B cell (primary cell): ENCODE results near the gene FHIT. TPM values are rescaled to one million over a fixed set of nuclear protein-coding genes. Genes with fewer than 3 reads are reported as not detected.

ENCODE experiments used
- ATAC-seq: fragments of 200-7000 bp; cut with Tn5 transposase; one replicate; pipeline ENCODE4 v1.10.0; 2021; ENCODE audit warnings: low read depth, mild to moderate bottlenecking, moderate number of reproducible peaks, moderate library complexity
- CTCF ChIA-PET: fragments of 350-600 bp; sonication (Branson Sonifier 250); formaldehyde crosslinking; loops from one replicate; lab custom pipeline; 2021; ENCODE audit warnings: antibody characterized with exemption, inconsistent platforms; lab: Charles Lee
- POLR2A ChIA-PET: fragments of 350-600 bp; sonication (Branson Sonifier 250); formaldehyde crosslinking; loops from one replicate; lab custom pipeline; 2021; ENCODE audit warnings: antibody characterized with exemption; lab: Charles Lee
- DNase-seq: peaks from one replicate; pipeline ENCODE4 v3.0.0; 2013
- H2AFZ ChIP-seq: 2 replicates; pipeline ENCODE4 v1.6.1; 2012; ENCODE audit warnings: mild to moderate bottlenecking, low read depth, low read length; ENCODE audit not compliant: insufficient read depth, poor library complexity, severe bottlenecking
- H3K27ac ChIP-seq, 2 donors: 1 replicate in 1 of 2; 2 replicates in 1 of 2; pipeline ENCODE4 v1.5.1; 2012 to 2013; ENCODE audit warnings: low read length in 2 of 2, mild to moderate bottlenecking in 2 of 2, moderate library complexity in 1 of 2
- H3K27me3 ChIP-seq, 4 experiments: fragments of 200-600 bp in 1 of 4; sonication (generic) in 1 of 4; replicated peaks in 1 of 4; 1 replicate in 2 of 4; 2 replicates in 2 of 4; pipeline versions ENCODE4 v1.6.1 to v1.7.0; 2013 to 2016; ENCODE audit warnings: low read length in 3 of 4, mild to moderate bottlenecking in 2 of 4, mixed read lengths in 1 of 4, moderate library complexity in 1 of 4; ENCODE audit not compliant: insufficient read depth in 4 of 4, control insufficient read depth in 3 of 4; ENCODE audit errors: control extremely low read depth in 1 of 4
- H3K36me3 ChIP-seq, 2 experiments: replicated peaks in 1 of 2; 1 replicate in 1 of 2; 2 replicates in 1 of 2; pipeline versions ENCODE4 v1.6.1 to v1.7.1; 2013; ENCODE audit warnings: low read length in 1 of 2; ENCODE audit not compliant: insufficient read depth in 2 of 2, control insufficient read depth in 1 of 2; ENCODE audit errors: control extremely low read depth in 1 of 2, extremely low read depth in 1 of 2
- H3K4me1 ChIP-seq, 2 donors: fragments of 200-600 bp in 1 of 2; sonication (generic) in 1 of 2; 1 replicate in 1 of 2; 2 replicates in 1 of 2; pipeline versions ENCODE4 v1.5.1 to v1.6.1; 2013 to 2017; ENCODE audit warnings: low read length in 2 of 2; ENCODE audit not compliant: control insufficient read depth in 2 of 2, insufficient read depth in 2 of 2
- H3K4me2 ChIP-seq: replicated peaks from 2 replicates; pipeline ENCODE3; 2012; ENCODE audit warnings: mild to moderate bottlenecking, low read depth, low read length; ENCODE audit not compliant: poor library complexity, severe bottlenecking
- H3K4me3 ChIP-seq, 5 experiments: fragments of 200-600 bp in 1 of 5; sonication (generic) in 1 of 5; 1 replicate in 3 of 5; 2 replicates in 2 of 5; pipeline versions ENCODE4 v1.5.1 to v1.7.0; 2011 to 2016; ENCODE audit warnings: low read length in 4 of 5, mild to moderate bottlenecking in 4 of 5, low read depth in 2 of 5, control low read depth in 1 of 5, moderate library complexity in 1 of 5; ENCODE audit not compliant: insufficient read depth in 1 of 5; ENCODE audit errors: control extremely low read depth in 1 of 5, extremely low read depth in 1 of 5
- H3K79me2 ChIP-seq: fragments of 200-600 bp; sonication (generic); one replicate; pipeline ENCODE4 v1.6.0; 2016; ENCODE audit warnings: low read length; ENCODE audit not compliant: control insufficient read depth, insufficient read depth
- H3K9ac ChIP-seq: fragments of 200-600 bp; sonication (generic); 2 replicates; pipeline ENCODE4 v1.6.1; 2017; ENCODE audit warnings: mild to moderate bottlenecking, low read length, moderate library complexity
- H3K9me3 ChIP-seq, 3 donors: one replicate each; pipeline versions ENCODE4 v1.6.1 to v1.7.1; 2013; ENCODE audit warnings: low read length in 2 of 3; ENCODE audit not compliant: control insufficient read depth in 2 of 3, insufficient read depth in 1 of 3; ENCODE audit errors: control extremely low read depth in 1 of 3
- H4K20me1 ChIP-seq: 2 replicates; pipeline ENCODE4 v1.6.0; 2012; ENCODE audit warnings: mild to moderate bottlenecking, low read length; ENCODE audit not compliant: insufficient read depth, control insufficient read depth, poor library complexity, severe bottlenecking
- H3K27ac Mint-ChIP-seq: one replicate; pipeline ENCODE4 v1.8.0; 2021; ENCODE audit warnings: mixed read lengths
- H3K27me3 Mint-ChIP-seq: one replicate; pipeline ENCODE4 v1.8.0; 2021; ENCODE audit warnings: mixed read lengths
- H3K4me1 Mint-ChIP-seq: one replicate; pipeline ENCODE4 v1.8.0; 2021; ENCODE audit warnings: mixed read lengths
- H3K4me3 Mint-ChIP-seq: one replicate; pipeline ENCODE4 v1.8.0; 2021; ENCODE audit warnings: mixed read lengths
- H3K9me3 Mint-ChIP-seq: one replicate; pipeline ENCODE4 v1.8.0; 2022; ENCODE audit warnings: mixed read lengths; ENCODE audit not compliant: insufficient read depth
- EZH2 ChIP-seq: IDR thresholded peaks from 2 replicates; pipeline ENCODE4 v1.6.1; 2012; ENCODE audit warnings: borderline replicate concordance, low read depth, mild to moderate bottlenecking, moderate library complexity, low read length; ENCODE audit not compliant: insufficient read depth, poor library complexity, severe bottlenecking
- WGBS: methylation state at CpG from one replicate; pipeline ENCODE4 v1.1.5; 2013; ENCODE audit warnings: missing lambda C conversion rate; ENCODE audit not compliant: insufficient coverage; 5-methylcytosine and 5-hydroxymethylcytosine counted together
- intact Hi-C: fragments of 100-400 bp; cut with micrococcal nuclease; formaldehyde crosslinking; loops from one replicate; pipeline ENCODE4 v1.10.0; 2022
- polyA minus RNA-seq: library from RNA; depleted of rRNA, polyadenylated mRNA; stranded (reverse); fragments of >200 nt; gene quantifications from 2 replicates; pipeline ENCODE4 v1.2.3, GENCODE V29; 2012
- polyA plus RNA-seq: library from polyadenylated mRNA; depleted of rRNA; stranded (reverse); fragments of >200 nt; gene quantifications from 2 replicates; pipeline ENCODE4 v1.2.3, GENCODE V29; 2012
- total RNA-seq, 2 donors: library from RNA; stranded (reverse); fragments of 120-200 nt in 1 of 2; gene quantifications; 1 replicate in 1 of 2; 2 replicates in 1 of 2; pipeline versions ENCODE4 v1.2.3 to v1.2.4, GENCODE V29; 2013 to 2022
- TF ChIP-seq, protein P1 (sequence below): fragments of 200-600 bp; IDR thresholded peaks from one replicate; pipeline ENCODE4 v1.8.0; 2022; ENCODE audit warnings: antibody characterized with exemption, mild to moderate bottlenecking

The FHIT gene
- total RNA-seq (7.0 and 7.8 TPM in 2 replicates), polyA plus RNA-seq (1.7 and 2.9 TPM in 2 replicates), polyA minus RNA-seq (3.2 and 3.3 TPM in 2 replicates)
- 2.0 TPM for total RNA-seq (2013)

- Histone ChIP-seq H3K4me2 (peak within 1 kb of the TSS; percentile 96), H3K36me3 (no peaks in the 10 kb centered on the region), H3K27ac (peak within 1 kb of the TSS; percentile 63 to 82), H3K4me1 (peaks cover 15 to 17% of the 10 kb centered on the region in 2 donors), H4K20me1 (no peaks in the 10 kb centered on the region), H3K79me2 (no peaks in the 10 kb centered on the region), H3K27me3 (no peaks in the 10 kb centered on the region), H3K9me3 (no peaks in the 10 kb centered on the region), H3K4me3 (peak within 1 kb of the TSS; percentile 63 to 89 (median 66)), H3K9ac (peak within 1 kb of the TSS; percentile 84), H2AFZ (peak within 1 kb of the TSS; percentile 100)
- peaks cover 22% of the 10 kb centered on the region for H3K4me1 Mint-ChIP-seq
- DNase-seq (peak; percentile 92), ATAC-seq (peak; percentile 90)
- no peaks in the 10 kb centered on the region for H3K9me3 Mint-ChIP-seq
- CTCF ChIA-PET, result no interaction called here
- peak within 1 kb of the TSS; percentile 96 for H3K27ac Mint-ChIP-seq
- POLR2A ChIA-PET, result no interaction called here
- TF ChIP-seq, protein P1, sequence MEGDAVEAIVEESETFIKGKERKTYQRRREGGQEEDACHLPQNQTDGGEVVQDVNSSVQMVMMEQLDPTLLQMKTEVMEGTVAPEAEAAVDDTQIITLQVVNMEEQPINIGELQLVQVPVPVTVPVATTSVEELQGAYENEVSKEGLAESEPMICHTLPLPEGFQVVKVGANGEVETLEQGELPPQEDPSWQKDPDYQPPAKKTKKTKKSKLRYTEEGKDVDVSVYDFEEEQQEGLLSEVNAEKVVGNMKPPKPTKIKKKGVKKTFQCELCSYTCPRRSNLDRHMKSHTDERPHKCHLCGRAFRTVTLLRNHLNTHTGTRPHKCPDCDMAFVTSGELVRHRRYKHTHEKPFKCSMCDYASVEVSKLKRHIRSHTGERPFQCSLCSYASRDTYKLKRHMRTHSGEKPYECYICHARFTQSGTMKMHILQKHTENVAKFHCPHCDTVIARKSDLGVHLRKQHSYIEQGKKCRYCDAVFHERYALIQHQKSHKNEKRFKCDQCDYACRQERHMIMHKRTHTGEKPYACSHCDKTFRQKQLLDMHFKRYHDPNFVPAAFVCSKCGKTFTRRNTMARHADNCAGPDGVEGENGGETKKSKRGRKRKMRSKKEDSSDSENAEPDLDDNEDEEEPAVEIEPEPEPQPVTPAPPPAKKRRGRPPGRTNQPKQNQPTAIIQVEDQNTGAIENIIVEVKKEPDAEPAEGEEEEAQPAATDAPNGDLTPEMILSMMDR, result no peak
- TF ChIP-seq EZH2, result no peak
- intact Hi-C loops, result loop anchor here (2.0 to 5.0 kb wide), 3 partner anchors 241 to 1066 kb away; no protein-coding TSS in a partner anchor
- under 1% methylated on average over 41 of the region's 41 CpGs for WGBS
- peak within 1 kb of the TSS; percentile 91 for H3K4me3 Mint-ChIP-seq
- peaks cover 10% of the 10 kb centered on the region for H3K27me3 Mint-ChIP-seq
Observed at GRCh38 chr3:61251174-61251972, at the start of gene FHIT. TSS of gene FHIT (minus strand) at chr3:61251452.

GRCh38 chr3:61300786-61301185, 49.5 kb upstream of the FHIT start:
- Histone ChIP-seq H3K27ac (no peak overlapping the region), H4K20me1 (no peaks in the 10 kb centered on the region), H3K27me3 (no peaks in the 10 kb centered on the region), H3K4me3 (no peak overlapping the region), H3K9ac (no peak overlapping the region), H3K4me2 (no peak overlapping the region), H3K4me1 (no peaks in the 10 kb centered on the region), H3K36me3 (no peaks in the 10 kb centered on the region), H3K79me2 (no peaks in the 10 kb centered on the region), H3K9me3 (no peaks in the 10 kb centered on the region), H2AFZ (no peak overlapping the region)
- no peak for ATAC-seq
- CTCF ChIA-PET, result no interaction called here
- WGBS, result 92% methylated on average over 1 of the region's 2 CpGs
- no peak overlapping the region for H3K27ac Mint-ChIP-seq
- POLR2A ChIA-PET, result no interaction called here
- DNase-seq, result no peak
- intact Hi-C loops, result no loop called here
- TF ChIP-seq, protein P1, result no peak
- TF ChIP-seq EZH2, result no peak
- H3K4me3 Mint-ChIP-seq, result no peak overlapping the region
- H3K4me1 Mint-ChIP-seq, result no peaks in the 10 kb centered on the region
- H3K9me3 Mint-ChIP-seq, result peaks cover under 1% of the 10 kb centered on the region
- peaks cover 5% of the 10 kb centered on the region for H3K27me3 Mint-ChIP-seq
